Stimulated activated CD8-positive, alpha-beta memory T cell treated with anti-CD3 and anti-CD28 coated beads, Interleukin-4, amount 100 ng/mL, for 1 hour (primary cell): ENCODE measurements around the gene UPF1.
"Not testable (repeated sequence)": the region's sequence is repeated elsewhere in the genome, so short reads cannot be mapped to it uniquely, and the experiment has no call there.

Experiments used
- DNase-seq, 2 donors: peaks; one replicate each; pipeline ENCODE4 v3.0.0-alpha.2; 2020; ENCODE audit warnings: low read depth in 2 of 2, low spot score in 1 of 2

The UPF1 gene

DNA sequence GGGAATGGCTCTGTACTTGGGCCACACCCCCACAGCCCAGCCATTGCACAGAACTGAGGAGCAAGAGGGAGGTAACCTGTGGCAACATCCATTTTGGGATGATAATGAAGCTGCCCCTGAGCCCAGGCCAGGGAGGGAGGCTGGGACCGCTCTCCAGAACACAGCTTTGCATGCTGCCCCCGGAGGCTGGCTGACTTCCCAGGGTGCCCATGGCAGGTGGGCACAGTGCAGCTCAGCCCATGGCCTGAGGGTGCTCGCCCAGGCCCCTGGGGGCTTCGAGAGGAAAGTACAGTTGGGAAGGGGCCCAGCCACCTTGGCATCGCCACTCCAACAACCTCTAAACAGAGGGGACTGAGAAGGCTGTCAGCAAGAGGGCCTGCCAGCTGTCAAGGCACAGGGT is 81.7 kb downstream of the UPF1 start:
- DNase-seq, result no peak

DNA sequence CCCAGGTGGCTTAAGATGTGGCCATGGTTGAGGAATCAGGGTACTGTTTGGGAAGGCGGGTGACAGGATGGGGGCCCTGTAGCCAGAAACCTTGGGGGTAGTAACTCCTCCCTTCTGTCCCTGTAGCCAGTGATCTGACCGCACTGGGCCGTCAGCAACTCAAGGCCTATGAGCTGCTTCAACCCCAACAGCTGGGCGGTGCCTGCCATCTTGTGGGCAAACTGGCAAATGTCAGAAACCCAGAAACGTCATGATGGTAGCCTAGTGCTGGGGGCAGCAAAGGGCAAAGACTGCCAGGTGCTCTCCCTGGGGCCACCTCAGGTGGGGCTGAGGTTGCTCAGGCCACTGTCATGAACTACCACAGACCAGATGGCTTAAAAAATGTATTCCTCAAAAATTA is 83.9 kb downstream of the UPF1 start:
- no peak for DNase-seq

DNA sequence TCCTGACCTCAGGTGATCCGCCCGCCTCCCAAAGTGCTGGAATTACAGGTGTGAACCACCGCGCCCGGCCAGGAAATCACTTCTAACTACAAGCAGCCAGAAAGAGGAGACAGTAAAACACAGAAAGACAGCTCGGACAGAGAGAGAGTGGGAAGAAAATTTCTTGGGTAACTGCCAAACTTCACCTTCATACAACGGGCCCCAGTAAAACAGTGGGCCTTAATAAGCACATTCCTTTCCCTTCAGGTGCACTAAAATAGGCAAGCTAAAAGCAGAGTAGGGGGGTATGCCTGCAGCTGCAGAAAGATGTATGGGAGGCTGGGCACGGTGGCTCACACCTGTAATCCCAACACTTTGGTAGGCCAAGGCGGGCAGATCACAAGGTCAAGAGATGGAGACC is 85.8 kb downstream of the UPF1 start:
- not testable (repeated sequence) for DNase-seq
